HG03025 (cell line): ENCODE data around the gene SCNN1B.
"Not testable (repeated sequence)": the region's sequence is repeated elsewhere in the genome, so short reads cannot be mapped to it uniquely, and the experiment has no call there.

Experiments
- ATAC-seq: cut with Tn5 transposase; IDR thresholded peaks from one replicate; pipeline ENCODE4 v1.9.1; 2021; ENCODE audit warnings: mild to moderate bottlenecking, moderate library complexity; ENCODE audit not compliant: unreplicated experiment, low FRiP score

The SCNN1B gene

DNA sequence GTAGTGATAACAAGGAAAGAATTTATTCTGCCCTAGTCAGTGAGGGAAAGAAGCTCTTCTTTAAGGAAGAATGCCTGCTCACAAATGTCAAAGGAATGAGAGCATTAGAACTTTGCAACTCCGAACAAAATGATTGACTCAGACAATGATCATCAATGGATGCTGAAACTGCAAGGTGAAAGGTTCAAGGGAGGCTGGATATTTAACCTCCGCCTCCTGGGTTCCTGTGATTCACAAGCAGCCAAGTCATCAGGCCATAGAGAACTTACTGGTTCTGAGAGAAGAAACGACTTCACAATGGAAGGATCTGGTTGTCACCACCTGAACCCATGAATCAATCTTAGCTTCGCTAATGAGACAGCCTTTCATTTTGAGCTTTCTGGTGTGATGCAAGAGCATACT lies 16.0 kb upstream of the SCNN1B start:
- ATAC-seq = no peak

DNA sequence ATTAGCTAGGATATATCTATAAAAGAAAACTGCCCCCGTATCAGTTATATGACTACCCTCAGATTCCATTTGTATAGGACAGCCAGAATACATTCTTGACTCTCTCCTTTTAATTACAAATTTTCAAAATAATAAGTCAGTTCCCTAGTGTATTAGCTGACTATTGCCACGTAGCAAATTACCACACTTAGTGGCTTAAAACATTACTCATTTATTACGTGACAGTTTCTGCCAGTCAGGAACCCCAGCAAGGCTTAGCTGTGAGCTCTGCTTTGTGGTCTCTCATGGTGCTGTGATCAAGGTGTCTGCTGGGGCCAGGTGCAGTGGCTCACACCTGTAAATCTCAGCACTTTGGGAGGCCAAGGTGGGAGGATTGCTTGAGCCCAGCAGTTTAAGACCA lies 13.9 kb upstream of the SCNN1B start:
- ATAC-seq = no peak

DNA sequence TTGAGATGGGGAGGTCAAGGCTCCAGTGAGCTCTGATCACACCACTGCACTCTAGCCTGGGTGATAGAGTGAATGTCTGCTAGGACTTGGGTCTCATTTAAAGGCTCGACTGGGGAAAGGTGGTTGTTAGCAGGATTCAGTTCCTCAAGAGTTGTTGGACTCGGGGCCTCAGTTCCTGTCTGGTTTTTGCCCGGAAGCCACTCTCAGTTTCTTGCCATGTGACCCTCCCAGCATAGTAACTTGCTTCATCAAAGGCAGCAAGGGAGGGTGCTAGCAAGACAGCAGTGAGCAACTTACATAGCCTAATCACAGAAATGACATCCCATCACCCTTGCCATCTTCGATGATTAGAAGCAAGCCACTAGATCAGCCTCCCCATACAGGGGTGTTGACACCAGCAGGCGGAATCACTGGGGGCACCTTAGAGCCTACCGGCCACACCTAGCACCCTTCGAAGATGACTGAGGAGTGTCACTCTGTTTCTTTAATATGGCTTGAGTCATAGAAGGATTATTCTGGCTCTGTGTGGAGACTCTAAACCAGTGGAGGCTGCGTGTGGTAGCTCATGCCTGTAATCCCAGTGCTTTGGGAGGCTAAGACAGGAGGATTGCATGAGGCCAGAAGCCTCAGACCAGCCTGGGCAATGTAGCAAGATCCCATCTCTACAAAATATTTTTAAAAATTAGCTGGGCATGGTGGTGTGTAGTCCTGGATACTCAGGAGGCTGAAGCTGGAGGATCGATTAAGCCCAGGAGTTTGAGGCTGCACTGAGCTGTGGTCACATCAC lies 13.2 kb upstream of the SCNN1B start:
- ATAC-seq = no peak

DNA sequence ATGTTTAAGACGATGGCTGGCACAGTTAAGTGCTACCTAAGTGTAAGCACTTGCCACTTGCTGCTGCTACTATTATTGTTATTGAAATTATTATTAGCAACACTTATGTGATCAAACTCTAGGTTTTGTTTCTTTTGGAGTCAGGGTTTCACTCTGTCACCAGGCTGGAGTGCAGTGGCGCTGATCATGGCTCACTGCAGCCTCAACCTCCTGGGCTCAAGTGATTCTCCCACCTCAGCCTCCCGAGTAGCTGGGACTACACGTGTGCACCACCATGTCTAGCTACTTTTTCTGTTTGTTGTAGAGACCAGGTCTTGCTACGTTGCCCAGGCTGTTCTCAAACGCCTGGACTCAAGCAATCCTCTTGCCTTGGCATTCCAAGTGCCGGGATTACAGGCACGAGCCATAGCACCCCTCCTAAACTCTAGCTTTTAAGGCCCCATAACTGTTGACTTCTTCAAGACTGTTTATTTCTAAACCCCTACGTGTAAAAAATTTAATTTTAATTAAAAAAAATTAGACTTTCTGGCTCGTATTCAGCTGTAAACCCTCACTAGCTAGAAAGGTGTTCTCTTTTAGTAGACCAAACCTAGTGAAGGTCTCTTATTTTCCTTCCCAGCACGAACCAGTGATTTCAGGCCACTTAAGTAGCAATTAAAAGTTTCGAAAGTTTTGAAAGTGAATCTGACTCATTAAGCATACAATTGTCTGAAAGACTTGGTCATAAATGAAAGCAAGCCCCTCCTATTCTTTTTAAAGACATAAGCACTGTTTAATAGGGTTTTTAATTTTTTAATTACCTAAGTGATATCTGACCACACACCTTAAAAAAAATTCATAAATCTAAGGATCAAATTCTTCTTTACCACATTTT lies 11.7 kb upstream of the SCNN1B start:
- ATAC-seq = no peak

DNA sequence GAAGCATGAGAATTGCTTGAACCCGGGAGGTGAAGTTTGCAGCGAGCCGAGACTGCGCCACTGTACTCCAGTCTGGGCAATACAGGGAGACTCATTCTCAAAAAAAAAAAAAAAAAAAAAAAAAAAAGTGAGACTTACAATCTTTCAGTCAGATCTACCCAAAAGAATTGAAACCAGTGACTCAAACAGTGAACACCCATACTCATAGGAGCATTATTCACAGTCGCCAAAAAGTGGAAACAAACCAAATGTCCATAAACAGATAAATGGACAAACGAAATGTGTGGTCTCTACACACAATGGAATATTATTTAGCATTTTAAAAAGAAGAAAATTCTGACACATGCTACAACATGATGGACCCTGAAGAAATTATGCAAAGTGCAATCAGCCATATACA lies 9.1 kb upstream of the SCNN1B start:
- no peak for ATAC-seq

DNA sequence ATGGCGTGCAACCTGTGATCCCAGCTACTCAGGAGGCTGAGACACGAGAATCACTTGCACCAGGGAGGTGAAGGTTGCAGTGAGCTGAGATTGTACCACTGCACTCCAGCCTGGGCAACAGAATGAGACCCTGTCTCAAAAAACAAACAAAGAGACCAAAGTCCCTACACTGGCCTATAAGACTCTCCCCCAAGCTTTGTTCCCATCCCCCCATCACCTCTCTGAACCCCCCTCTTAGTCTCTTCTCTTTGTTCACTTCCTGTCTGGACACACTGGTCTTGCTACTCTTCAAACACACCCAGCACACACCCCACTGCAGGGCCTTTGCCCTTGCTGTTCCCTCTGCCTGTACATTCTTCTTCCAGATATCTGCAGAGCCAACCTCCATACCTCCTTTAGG lies 7.8 kb upstream of the SCNN1B start:
- no peak for ATAC-seq

DNA sequence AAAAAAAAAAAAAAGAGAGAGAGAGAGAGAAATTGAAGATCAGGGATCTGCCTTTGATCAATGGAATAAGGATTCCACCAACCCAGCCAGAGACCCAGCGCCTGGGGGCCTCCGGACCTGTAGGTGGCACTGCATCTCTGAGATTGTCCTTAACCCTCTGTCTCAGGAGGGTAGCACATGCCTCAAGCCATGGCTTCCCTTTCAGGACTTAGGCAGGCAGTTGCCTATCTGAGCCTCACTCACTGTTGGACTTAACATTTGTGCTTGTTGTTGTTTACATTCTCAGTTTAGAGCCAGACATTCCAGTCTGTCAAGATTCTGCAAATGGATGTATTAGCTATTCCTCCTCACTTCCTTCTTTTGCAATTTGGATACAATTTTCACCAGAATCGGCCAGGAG lies 5.1 kb upstream of the SCNN1B start:
- ATAC-seq = no peak

DNA sequence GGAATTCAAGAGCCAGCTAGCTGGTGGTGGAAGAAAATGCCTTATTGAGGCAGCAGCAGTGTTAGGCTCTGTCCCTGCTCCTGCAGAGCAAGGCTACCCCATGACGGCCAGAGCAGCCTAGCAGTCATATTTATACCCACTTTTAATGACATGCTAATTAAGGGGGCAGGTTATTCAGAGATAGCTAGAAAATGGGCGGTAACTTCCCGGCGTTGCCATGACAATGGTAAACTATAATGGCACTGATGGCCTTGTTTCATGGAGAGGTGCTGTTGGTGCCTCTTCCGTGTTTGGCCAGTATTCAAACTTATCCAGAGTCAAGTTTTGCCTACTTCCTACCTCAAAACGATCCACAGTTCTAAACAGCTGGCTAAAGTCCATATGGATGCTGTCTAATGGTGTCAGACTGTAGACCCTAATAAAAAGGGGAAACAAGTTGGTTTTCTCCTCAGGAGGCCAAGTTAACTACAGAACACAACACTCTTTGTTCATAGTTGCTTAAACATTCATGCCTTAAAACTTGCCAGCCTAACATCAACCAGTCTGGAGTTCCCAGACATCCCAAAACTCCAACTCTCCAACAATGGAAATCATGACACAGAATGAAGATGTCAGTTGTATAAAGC lies 3.7 kb upstream of the SCNN1B start:
- ATAC-seq = no peak

DNA sequence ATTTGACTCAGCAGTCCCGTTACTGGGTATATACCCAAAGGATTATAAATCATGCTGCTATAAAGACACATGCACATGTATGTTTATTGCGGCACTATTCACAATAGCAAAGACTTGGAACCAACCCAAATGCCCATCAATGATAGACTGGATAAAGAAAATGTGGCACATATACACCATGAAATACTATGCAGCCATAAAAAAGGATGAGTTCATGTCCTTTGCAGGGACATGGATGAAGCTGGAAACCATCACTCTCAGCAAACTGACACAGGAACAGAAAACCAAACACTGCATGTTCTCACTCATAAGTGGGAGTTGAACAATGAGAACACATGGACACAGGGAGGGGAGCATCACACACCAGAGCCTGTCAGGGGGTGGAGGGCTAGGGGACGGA lies 2.3 kb upstream of the SCNN1B start:
- ATAC-seq = not testable (repeated sequence)

DNA sequence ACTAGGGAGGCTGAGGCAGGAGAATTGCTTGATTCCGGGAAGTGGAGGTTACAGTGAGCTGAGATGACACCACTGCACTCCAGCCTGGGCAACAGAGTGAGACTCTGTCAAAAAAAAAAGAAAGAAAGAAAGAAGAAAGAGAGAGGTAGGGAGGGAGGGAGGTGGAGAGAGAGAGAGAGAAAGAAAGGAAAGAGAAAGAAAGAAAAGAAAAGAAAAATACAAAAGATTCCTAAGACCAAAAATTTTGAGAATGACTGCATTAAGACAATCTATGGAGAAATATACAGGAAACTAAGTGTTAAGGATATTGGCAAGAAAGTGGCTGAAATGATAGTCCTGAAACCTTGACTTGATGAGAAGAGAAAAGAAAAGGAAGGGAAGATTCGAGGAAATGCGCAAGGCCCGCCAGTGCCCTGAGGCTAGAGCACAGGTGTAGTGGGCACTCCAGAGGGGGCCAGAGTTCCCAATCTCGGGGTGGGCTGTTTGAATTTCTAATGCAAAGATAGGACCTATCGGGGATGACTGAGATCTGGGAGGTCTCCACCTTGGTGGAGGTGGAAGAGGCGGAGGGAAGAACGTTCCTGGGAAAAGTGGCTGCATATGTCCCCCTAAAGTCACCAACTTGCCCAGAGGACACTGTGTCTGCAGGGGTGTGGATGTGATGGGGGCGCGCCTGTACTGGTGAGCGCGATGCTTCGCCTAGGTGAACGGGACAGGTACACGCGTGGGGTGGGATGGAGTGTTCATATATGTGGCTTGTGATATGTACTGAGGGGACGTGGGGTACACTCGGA lies 654 bp upstream of the SCNN1B start:
- no peak for ATAC-seq

DNA sequence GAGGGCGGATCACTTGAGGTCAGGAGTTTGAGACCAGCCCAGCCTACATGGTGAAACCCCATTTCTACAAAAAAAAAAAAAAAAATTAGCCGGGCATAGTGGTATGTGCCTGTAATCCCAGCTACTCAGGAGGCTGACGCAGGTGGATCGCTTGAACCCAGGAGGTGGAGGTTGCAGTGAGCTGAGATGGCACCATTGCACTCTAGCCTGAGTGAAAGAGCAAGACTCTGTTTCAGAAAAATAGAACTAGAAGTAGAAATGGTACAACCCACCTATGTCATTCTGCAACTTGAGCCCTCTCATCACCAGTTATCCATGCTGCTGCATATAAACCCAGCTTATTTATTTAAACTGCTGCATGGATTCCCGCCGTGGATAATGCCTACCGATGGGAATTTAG lies 1.6 kb downstream of the SCNN1B start:
- no peak for ATAC-seq

DNA sequence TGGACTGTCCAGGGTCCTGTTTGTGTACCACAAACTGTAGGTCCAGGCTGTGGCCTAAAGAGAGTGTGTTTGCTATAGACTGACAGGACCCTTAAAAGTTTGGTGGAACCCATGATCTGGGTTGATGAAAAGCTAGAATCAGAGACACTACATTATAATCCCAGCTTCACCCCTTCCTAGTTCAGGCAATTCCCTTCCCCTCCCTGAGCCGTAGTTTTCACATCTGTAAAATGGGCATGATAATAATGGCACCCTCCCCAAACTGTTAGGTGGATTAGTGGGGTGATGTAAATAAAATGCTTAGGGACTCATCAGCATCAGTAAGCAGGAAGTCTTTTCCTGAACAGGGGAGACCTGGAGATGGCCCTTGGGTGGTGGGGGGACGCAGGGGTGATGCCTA lies 2.5 kb downstream of the SCNN1B start:
- no peak for ATAC-seq

DNA sequence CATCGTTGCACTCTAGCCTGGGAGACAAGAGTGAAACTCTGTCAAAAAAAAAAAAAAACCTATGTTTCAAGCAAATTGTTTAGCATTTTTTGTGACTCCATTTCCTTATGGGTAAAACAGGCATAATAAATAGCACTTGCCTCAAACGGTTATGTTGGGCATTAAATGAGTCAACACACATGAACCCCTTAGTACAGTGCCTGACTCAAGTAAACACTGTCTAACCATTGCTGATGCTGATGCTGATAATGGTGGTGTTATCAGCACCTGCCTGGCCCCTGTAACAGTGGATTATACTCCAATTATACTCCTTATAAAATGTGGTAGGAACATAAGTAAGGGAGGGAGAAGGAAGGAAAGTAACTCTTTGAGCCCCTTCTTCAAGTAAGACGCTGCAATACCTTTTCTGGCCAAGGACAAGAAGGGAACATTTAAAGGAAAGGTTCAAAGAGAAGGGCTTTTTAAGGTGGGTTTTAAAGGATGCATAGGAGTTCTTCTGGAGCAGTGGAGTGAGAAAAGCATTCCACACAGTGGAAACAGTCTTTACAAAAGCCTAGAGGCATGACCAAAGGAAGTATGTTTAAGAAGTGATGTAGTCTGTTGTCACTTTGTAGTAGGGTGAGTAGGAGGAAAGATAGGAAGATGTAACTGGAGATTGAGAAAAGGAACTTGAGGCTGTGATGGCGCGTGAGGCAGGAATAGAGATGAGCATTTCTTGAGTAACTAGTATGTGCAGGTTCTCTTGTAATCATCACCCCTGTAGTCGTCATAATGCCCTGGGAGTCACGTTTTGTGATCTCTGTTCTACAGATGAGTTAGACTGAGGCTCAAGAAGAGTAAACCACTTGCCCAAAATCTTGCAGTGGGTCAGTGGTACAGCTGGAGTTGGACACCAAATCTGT lies 4.3 kb downstream of the SCNN1B start:
- no peak for ATAC-seq

DNA sequence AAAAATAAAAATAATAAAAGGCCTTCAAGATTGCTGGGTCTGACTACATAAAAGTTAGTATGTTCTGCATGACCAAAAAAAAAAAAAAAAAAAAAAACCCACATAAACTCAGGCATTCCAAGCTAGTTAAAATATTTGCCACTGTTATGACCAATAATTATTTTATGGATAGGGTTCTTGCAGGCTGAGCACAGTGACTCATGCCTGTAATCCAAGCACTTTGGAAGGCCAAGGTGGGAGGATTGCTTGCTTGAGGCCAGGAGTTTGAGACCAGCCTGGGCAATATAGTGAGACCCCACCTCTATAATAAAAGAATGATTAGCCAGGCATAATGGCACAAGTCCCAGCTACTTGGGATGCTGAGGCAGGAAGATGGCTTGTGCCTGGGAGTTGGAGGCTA lies 8.1 kb downstream of the SCNN1B start:
- no peak for ATAC-seq

DNA sequence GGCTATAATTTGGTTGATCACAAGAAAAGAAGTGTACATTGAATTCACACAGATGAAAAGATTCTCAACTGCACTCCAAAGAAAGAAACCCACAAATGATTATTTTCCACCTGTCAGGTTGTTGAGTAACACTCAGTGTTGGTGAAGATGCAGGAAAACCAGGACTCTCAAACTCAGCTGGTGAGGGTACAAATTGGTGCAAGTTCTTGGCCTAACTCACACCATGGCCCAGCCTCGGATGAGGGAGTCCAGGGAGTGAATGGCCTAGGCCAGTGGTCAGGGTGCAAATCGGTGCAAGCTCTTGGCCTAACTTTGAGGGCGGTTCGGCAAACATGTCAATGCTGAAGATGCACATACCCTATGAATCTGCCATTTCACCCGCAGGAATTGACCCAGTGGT lies 8.6 kb downstream of the SCNN1B start:
- no peak for ATAC-seq

DNA sequence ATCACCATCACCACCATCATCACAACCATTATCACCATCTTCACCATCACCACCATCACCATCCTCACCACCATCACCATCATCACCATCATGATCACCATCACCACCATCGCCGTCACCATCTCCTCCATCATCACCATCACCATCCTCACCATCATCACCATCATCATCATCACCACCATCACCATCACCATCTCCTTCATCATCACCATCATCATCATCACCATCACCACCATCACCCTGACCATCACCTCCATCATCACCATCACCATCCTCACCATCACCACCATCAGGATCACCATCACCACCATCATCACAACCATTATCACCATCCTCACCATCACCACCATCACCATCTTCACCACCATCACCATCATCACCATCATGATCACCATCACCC lies 14.1 kb downstream of the SCNN1B start:
- ATAC-seq = no peak

DNA sequence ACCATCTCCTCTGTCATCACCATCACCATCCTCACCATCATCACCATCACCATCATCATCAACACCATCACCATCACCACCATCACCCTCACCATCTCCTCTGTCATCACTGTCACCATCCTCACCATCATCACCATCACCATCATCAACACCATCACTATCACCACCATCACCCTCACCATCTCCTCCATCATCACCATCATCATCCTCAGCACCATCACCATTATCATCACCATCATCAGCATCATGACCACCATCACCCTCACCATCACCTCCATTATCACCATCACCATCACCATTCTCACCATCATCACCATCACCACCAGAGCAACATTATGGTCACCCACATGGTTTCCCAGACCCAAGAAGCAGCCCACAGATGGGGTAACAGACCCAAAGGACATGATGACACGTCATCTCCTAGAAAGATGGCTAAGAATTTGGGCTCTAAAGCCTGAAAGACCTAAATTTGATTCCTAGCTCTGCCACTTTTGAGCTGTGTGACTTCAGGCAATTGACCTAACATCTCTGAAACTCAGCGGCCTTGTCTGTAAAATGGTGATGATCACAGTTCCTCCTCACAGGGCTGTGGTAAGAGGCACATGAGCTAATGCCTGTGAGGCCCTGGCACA lies 14.6 kb downstream of the SCNN1B start:
- no peak for ATAC-seq

DNA sequence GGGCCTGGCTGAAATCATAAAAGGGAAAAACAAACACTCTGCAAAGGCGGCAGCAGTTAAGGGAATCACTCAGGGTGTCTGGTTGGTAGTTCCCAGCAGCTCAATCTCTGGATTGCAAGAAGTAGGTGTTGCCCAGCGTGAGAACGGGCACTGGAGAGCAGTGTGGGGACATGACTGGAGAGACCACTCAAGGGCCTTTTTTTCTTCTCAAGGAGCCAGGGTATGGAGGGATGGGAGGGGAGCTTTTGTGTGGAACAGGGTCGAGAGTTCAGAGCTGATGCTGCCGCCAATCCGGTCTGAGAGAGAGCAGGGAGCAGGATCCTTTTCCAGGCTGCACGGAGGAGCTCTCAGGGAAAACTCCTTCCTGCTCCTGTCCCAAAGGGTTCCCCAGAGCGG lies 15.2 kb downstream of the SCNN1B start:
- ATAC-seq = no peak

DNA sequence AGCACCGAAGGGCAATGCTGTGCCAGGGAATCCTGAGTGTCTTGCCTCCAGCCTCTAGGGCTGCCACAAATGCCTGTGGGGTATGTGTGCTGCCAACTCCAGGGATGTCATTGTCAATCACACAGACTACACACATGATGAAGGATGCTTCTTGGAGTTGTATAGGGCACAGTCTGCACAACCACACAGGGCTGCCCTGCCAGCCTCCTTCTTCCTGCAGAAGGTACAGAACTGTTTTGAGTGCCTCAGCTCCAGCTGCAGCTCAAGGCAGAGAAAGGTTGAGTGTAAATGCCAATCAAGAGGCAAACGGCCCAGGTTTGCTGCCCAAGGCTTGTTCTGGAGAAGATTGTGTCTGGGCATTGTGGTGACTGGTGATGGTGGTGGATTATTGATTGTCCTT lies 15.6 kb downstream of the SCNN1B start:
- ATAC-seq = no peak
